HepG2 (cell line): ENCODE data around the gene TAF9B.

Experiments
- HIVEP1 ChIP-seq: sonication (generic); formaldehyde crosslinking; IDR thresholded peaks from 2 replicates; pipeline ENCODE4 v1.4.0; 2020; ENCODE audit warnings: mild to moderate bottlenecking, missing genetic modification reagents
- POLR2A ChIP-seq, 2 experiments: IDR thresholded peaks; 2 replicates each; pipeline ENCODE4 v1.6.1; 2011; ENCODE audit warnings: low read depth in 2 of 2, low read length in 2 of 2, mild to moderate bottlenecking in 1 of 2, moderate library complexity in 1 of 2; ENCODE audit not compliant: insufficient read depth in 1 of 2
- SRF ChIP-seq: IDR thresholded peaks from 2 replicates; pipeline ENCODE4 v1.6.1; 2011; ENCODE audit warnings: mild to moderate bottlenecking, low read depth, low read length, moderate library complexity
- U2AF2 ChIP-seq: fragments of 200-400 bp; formaldehyde crosslinking; IDR thresholded peaks from 2 replicates; pipeline ENCODE4 v1.6.1; 2017; ENCODE audit warnings: low read depth, mild to moderate bottlenecking, low read length
- ZNF263 ChIP-seq: sonication (generic); formaldehyde crosslinking; IDR thresholded peaks from 2 replicates; pipeline ENCODE4 v1.4.0; 2020; ENCODE audit warnings: missing genetic modification reagents
- ZNF274 ChIP-seq: sonication (generic); formaldehyde crosslinking; IDR thresholded peaks from 2 replicates; pipeline ENCODE4 v1.5.1; 2020; ENCODE audit warnings: mild to moderate bottlenecking, missing genetic modification reagents
- ZNF292 ChIP-seq: sonication (generic); formaldehyde crosslinking; IDR thresholded peaks from 2 replicates; pipeline ENCODE4 v1.8.1; 2022; ENCODE audit warnings: mild to moderate bottlenecking, low read depth, missing genetic modification reagents, borderline replicate concordance
- ZNF34 ChIP-seq: sonication (generic); formaldehyde crosslinking; IDR thresholded peaks from 2 replicates; pipeline ENCODE4 v1.4.0; 2020; ENCODE audit warnings: mild to moderate bottlenecking, missing genetic modification reagents, borderline replicate concordance
- ZNF547 ChIP-seq: sonication (generic); formaldehyde crosslinking; IDR thresholded peaks from 2 replicates; pipeline ENCODE4 v1.5.1; 2020; ENCODE audit warnings: mild to moderate bottlenecking, missing genetic modification reagents
- ZNF570 ChIP-seq: sonication (generic); formaldehyde crosslinking; IDR thresholded peaks from 2 replicates; pipeline ENCODE4 v1.4.0; 2020; ENCODE audit warnings: mild to moderate bottlenecking, missing genetic modification reagents, borderline replicate concordance
- TF ChIP-seq, protein P1 (sequence below): sonication (generic); formaldehyde crosslinking; IDR thresholded peaks from 2 replicates; pipeline ENCODE4 v1.4.0; 2020; ENCODE audit warnings: mild to moderate bottlenecking, missing genetic modification reagents, borderline replicate concordance
- TF ChIP-seq, protein P2 (sequence below): IDR thresholded peaks from 2 replicates; pipeline ENCODE4 v1.6.1; 2016; ENCODE audit warnings: missing compliant biosample characterization, missing genetic modification reagents, borderline replicate concordance
- TF ChIP-seq, protein P3 (sequence below): sonication (generic); formaldehyde crosslinking; IDR thresholded peaks from 2 replicates; pipeline ENCODE4 v1.4.0; 2020; ENCODE audit warnings: missing genetic modification reagents
- TF ChIP-seq, protein P4 (sequence below): IDR thresholded peaks from 2 replicates; pipeline ENCODE4 v1.6.1; 2016; ENCODE audit warnings: low read depth, missing genetic modification reagents, missing compliant biosample characterization

DNA sequence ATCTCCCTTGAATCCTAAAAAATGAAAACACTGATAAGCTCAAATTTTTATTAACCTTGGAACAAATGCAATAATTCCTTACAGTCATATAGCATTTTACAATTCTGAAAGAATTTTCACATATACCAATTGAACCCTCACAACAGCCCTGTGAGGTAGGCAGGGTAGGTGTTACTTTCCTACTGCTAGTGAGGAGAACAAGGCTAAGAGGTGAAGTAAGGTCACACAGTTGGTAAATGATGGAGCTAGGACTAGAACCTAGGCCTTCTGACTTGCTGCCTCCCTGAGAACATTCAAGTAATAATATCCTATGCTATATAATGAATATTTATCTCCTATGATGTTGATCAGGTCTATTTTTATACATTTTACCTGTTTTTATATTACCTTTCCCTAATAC, 9.7 kb downstream of the TAF9B start:
- TF ChIP-seq, protein P1, sequence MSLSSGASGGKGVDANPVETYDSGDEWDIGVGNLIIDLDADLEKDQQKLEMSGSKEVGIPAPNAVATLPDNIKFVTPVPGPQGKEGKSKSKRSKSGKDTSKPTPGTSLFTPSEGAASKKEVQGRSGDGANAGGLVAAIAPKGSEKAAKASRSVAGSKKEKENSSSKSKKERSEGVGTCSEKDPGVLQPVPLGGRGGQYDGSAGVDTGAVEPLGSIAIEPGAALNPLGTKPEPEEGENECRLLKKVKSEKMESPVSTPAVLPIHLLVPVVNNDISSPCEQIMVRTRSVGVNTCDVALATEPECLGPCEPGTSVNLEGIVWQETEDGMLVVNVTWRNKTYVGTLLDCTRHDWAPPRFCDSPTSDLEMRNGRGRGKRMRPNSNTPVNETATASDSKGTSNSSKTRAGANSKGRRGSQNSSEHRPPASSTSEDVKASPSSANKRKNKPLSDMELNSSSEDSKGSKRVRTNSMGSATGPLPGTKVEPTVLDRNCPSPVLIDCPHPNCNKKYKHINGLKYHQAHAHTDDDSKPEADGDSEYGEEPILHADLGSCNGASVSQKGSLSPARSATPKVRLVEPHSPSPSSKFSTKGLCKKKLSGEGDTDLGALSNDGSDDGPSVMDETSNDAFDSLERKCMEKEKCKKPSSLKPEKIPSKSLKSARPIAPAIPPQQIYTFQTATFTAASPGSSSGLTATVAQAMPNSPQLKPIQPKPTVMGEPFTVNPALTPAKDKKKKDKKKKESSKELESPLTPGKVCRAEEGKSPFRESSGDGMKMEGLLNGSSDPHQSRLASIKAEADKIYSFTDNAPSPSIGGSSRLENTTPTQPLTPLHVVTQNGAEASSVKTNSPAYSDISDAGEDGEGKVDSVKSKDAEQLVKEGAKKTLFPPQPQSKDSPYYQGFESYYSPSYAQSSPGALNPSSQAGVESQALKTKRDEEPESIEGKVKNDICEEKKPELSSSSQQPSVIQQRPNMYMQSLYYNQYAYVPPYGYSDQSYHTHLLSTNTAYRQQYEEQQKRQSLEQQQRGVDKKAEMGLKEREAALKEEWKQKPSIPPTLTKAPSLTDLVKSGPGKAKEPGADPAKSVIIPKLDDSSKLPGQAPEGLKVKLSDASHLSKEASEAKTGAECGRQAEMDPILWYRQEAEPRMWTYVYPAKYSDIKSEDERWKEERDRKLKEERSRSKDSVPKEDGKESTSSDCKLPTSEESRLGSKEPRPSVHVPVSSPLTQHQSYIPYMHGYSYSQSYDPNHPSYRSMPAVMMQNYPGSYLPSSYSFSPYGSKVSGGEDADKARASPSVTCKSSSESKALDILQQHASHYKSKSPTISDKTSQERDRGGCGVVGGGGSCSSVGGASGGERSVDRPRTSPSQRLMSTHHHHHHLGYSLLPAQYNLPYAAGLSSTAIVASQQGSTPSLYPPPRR (CRISPR knock-in tag) = no peak
- TF ChIP-seq HIVEP1 (CRISPR knock-in tag) (no peak), ZNF570 (no peak), POLR2A (IDR thresholded peaks at IDR 0.05; ENCODE audit: insufficient read depth in 1 of 2, low read depth in 2 of 2, low read length in 2 of 2) (peak in 1 of 2 experiments; percentile 56; a peak in 1 of 4 replicates), ZNF292 (CRISPR knock-in tag) (no peak), SRF (no peak), U2AF2 (no peak), ZNF263 (CRISPR knock-in tag) (no peak), ZNF34 (CRISPR knock-in tag) (no peak), ZNF547 (CRISPR knock-in tag) (no peak), ZNF274 (CRISPR knock-in tag) (no peak)
- TF ChIP-seq, protein P2, sequence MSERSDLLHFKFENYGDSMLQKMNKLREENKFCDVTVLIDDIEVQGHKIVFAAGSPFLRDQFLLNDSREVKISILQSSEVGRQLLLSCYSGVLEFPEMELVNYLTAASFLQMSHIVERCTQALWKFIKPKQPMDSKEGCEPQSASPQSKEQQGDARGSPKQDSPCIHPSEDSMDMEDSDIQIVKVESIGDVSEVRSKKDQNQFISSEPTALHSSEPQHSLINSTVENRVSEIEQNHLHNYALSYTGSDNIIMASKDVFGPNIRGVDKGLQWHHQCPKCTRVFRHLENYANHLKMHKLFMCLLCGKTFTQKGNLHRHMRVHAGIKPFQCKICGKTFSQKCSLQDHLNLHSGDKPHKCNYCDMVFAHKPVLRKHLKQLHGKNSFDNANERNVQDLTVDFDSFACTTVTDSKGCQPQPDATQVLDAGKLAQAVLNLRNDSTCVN (CRISPR knock-in tag) = no peak
- TF ChIP-seq, protein P3, sequence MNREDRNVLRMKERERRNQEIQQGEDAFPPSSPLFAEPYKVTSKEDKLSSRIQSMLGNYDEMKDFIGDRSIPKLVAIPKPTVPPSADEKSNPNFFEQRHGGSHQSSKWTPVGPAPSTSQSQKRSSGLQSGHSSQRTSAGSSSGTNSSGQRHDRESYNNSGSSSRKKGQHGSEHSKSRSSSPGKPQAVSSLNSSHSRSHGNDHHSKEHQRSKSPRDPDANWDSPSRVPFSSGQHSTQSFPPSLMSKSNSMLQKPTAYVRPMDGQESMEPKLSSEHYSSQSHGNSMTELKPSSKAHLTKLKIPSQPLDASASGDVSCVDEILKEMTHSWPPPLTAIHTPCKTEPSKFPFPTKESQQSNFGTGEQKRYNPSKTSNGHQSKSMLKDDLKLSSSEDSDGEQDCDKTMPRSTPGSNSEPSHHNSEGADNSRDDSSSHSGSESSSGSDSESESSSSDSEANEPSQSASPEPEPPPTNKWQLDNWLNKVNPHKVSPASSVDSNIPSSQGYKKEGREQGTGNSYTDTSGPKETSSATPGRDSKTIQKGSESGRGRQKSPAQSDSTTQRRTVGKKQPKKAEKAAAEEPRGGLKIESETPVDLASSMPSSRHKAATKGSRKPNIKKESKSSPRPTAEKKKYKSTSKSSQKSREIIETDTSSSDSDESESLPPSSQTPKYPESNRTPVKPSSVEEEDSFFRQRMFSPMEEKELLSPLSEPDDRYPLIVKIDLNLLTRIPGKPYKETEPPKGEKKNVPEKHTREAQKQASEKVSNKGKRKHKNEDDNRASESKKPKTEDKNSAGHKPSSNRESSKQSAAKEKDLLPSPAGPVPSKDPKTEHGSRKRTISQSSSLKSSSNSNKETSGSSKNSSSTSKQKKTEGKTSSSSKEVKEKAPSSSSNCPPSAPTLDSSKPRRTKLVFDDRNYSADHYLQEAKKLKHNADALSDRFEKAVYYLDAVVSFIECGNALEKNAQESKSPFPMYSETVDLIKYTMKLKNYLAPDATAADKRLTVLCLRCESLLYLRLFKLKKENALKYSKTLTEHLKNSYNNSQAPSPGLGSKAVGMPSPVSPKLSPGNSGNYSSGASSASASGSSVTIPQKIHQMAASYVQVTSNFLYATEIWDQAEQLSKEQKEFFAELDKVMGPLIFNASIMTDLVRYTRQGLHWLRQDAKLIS (CRISPR knock-in tag) = no peak
- TF ChIP-seq, protein P4, sequence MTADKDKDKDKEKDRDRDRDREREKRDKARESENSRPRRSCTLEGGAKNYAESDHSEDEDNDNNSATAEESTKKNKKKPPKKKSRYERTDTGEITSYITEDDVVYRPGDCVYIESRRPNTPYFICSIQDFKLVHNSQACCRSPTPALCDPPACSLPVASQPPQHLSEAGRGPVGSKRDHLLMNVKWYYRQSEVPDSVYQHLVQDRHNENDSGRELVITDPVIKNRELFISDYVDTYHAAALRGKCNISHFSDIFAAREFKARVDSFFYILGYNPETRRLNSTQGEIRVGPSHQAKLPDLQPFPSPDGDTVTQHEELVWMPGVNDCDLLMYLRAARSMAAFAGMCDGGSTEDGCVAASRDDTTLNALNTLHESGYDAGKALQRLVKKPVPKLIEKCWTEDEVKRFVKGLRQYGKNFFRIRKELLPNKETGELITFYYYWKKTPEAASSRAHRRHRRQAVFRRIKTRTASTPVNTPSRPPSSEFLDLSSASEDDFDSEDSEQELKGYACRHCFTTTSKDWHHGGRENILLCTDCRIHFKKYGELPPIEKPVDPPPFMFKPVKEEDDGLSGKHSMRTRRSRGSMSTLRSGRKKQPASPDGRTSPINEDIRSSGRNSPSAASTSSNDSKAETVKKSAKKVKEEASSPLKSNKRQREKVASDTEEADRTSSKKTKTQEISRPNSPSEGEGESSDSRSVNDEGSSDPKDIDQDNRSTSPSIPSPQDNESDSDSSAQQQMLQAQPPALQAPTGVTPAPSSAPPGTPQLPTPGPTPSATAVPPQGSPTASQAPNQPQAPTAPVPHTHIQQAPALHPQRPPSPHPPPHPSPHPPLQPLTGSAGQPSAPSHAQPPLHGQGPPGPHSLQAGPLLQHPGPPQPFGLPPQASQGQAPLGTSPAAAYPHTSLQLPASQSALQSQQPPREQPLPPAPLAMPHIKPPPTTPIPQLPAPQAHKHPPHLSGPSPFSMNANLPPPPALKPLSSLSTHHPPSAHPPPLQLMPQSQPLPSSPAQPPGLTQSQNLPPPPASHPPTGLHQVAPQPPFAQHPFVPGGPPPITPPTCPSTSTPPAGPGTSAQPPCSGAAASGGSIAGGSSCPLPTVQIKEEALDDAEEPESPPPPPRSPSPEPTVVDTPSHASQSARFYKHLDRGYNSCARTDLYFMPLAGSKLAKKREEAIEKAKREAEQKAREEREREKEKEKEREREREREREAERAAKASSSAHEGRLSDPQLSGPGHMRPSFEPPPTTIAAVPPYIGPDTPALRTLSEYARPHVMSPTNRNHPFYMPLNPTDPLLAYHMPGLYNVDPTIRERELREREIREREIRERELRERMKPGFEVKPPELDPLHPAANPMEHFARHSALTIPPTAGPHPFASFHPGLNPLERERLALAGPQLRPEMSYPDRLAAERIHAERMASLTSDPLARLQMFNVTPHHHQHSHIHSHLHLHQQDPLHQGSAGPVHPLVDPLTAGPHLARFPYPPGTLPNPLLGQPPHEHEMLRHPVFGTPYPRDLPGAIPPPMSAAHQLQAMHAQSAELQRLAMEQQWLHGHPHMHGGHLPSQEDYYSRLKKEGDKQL (CRISPR knock-in tag) = no peak
